GM23338 (cell line): Measurements from ENCODE around the gene FAM120A.

ENCODE experiments used
- EZH2phosphoT487 ChIP-seq: fragments of 200-600 bp; sonication (generic); IDR thresholded peaks from one replicate; pipeline ENCODE4 v1.8.1; 2018; ENCODE audit warnings: antibody characterized with exemption; ENCODE audit not compliant: unreplicated experiment
- ZNF331 ChIP-seq: fragments of 250-450 bp; sonication (Bioruptor Pico); IDR thresholded peaks from 2 replicates; pipeline ENCODE4 v1.5.0; 2020; ENCODE audit warnings: low read depth, mild to moderate bottlenecking, moderate library complexity
- TF ChIP-seq, protein P1 (sequence below), 2 experiments: fragments of 200-600 bp in 1 of 2; sonication (generic) in 1 of 2; conservative IDR thresholded peaks; 2 replicates each; pipeline versions ENCODE4 v1.5.1 to v1.6.1; 2016 to 2017; ENCODE audit warnings: antibody characterized with exemption in 2 of 2, low read depth in 2 of 2, mild to moderate bottlenecking in 2 of 2, moderate library complexity in 1 of 2

DNA sequence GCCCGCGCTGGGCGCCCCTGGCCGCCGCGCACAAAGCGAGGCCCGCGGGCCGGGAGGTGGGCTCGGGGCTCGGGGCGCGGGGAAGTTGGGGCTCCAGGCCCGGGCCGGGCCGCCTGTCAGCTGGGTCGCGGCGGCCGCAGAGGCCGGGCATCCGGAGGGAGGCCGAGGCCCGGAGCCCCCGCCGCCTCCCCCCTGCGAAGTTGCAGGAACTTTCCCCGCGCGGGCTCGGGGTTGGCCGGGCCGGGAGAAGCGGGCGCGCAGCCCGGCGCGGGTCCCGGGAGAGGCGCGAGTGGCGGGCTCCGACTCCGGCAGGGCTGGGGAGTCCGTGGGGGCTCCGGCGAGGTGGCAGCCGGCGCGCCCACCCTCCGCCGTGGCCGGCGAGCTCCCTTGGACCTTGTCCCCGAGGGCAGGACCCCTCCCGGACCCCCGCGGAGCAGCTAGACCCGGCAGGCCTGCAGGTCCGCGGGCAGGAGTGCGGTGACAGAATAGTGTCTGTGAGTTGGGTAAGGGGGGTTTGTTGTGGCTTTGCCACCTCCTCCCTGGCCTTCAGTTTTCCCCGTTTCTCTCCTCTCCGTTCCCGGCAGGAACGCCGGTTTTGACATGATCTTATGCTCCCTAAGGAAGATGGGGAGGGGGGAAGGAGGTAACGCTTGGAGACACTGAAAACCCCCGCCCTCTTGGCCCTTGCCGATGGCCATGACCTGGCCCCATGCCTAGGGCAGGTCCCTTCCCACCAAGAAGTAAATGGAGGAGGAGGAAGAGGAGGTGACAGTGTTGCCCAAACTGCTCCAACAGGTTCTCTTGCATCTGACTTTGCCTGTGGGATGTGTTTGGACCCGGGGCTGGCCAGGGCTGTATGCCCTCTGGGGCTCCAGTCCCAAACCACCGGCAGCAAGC lies 125.8 kb downstream of the FAM120A start:
- TF ChIP-seq, protein P1, sequence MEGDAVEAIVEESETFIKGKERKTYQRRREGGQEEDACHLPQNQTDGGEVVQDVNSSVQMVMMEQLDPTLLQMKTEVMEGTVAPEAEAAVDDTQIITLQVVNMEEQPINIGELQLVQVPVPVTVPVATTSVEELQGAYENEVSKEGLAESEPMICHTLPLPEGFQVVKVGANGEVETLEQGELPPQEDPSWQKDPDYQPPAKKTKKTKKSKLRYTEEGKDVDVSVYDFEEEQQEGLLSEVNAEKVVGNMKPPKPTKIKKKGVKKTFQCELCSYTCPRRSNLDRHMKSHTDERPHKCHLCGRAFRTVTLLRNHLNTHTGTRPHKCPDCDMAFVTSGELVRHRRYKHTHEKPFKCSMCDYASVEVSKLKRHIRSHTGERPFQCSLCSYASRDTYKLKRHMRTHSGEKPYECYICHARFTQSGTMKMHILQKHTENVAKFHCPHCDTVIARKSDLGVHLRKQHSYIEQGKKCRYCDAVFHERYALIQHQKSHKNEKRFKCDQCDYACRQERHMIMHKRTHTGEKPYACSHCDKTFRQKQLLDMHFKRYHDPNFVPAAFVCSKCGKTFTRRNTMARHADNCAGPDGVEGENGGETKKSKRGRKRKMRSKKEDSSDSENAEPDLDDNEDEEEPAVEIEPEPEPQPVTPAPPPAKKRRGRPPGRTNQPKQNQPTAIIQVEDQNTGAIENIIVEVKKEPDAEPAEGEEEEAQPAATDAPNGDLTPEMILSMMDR (conservative IDR thresholded peaks at IDR 0.05; ENCODE audit: low read depth in 2 of 2) = no peak
- TF ChIP-seq EZH2phosphoT487 (no peak), ZNF331 (CRISPR knock-in tag) (no peak)
